Tongue (tissue), 2 donors: ENCODE measurements around the gene TMEM174. TPM values are rescaled to one million over a fixed set of nuclear protein-coding genes. Genes with fewer than 3 reads are reported as not detected.

Source experiments
- DNase-seq: peaks from one replicate; pipeline ENCODE4 v3.0.0-alpha.2; 2015
- total RNA-seq: library from RNA; depleted of rRNA; stranded (reverse); fragments of >200 nt; gene quantifications from one replicate; pipeline ENCODE4 v1.2.3, GENCODE V29; 2014

The TMEM174 gene
- total RNA-seq, 1 donor from 2014 or later = not detected

DNA sequence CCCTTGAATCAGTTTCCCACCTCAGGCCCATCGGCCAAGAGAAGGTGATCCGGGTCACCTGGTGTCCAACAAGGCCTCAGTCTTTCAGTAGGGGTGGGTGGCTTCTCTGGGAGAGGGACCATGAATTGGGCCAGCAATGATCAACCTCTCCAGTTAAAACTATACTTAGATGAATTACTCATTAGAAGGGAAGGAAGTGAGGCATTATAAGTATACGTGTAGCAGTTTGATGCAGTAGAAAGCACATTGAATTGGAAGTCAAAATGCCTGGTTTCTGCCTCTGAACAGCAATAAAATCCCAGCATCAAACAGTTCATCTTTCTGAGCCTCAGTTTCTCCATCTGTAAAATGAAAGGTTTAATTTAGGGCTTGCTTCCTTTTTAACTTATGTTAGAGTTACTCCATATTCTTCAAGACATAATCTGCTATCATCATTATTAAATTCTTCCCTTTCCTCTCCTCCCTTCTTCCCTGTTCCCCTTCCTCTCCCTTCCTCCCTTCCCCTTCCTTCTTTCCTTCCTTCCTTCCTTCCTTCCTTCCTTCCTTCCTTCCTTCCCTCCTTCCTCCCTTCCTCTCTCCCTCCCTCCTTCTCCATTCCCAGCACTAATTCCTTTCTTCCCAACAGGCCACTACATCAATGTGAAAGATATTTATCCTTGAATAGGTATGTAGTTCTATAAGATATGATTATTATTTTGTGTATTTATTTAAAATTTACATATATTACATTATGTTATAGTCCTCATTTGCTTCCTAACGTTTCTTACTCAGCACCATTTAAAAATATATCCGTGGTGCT, 18.6 kb upstream of the TMEM174 start:
- DNase-seq = no peak

GRCh38 chr5:73155271-73156222, 17.4 kb upstream of the TMEM174 start:
- DNase-seq = peak; percentile 24

- DNase-seq = peak; percentile 14
These were observed 15.3 kb upstream of the TMEM174 start for GRCh38 chr5:73157414-73158303.

GRCh38 chr5:73158313-73158712, 14.7 kb upstream of the TMEM174 start:
- DNase-seq = no peak

DNA sequence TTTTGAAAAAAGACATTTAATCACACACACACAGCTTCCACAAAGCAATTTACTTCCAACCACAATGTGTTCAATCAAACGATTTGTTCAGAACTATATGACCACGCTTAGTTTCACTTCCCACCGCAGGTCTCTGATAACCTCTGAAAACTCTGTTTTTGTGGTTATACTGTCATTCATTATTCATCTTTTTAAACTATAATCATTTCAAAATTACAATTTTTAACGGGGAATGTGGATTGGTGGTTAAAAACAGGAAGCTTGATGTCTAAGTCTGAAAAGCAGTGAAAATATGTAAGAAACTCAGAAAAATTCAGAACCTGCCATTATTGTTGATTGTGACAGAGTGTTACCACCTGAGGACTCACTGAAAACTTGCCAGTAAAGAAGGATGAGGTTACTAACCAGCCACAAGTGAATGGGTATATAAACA, 12.7 kb upstream of the TMEM174 start:
- no peak for DNase-seq

- DNase-seq = no peak
These were observed 2.5 kb upstream of the TMEM174 start for GRCh38 chr5:73170522-73170921.

GRCh38 chr5:73171495-73171894, 1.5 kb upstream of the TMEM174 start:
- no peak for DNase-seq

- no peak for DNase-seq
These were observed 1.3 kb downstream of the TMEM174 start for GRCh38 chr5:73174100-73174815.

GRCh38 chr5:73176250-73176649, 3.3 kb downstream of the TMEM174 start:
- DNase-seq = no peak

GRCh38 chr5:73178265-73178664, 5.3 kb downstream of the TMEM174 start:
- DNase-seq = no peak

- peak; percentile 30 for DNase-seq
These were observed 6.7 kb downstream of the TMEM174 start for GRCh38 chr5:73179730-73180129.

DNA sequence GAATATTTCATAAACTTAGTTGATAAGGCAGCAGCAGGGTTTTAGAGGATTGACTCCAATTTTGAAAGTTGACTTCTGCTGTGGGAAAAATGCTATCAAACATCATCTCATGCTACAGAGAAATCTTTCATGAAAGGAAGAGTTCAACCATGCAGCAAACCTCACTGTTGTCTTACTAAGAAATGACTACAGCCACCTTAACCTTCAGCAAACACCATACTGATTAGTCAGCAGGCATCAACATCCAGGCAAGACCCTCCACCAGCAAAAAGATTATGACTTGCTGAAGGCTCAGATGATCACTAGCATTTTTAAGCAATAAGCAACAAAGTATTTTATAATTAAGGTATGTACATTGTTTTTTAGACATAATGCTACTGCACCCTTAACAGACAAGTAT, 7.6 kb downstream of the TMEM174 start:
- no peak for DNase-seq

DNA sequence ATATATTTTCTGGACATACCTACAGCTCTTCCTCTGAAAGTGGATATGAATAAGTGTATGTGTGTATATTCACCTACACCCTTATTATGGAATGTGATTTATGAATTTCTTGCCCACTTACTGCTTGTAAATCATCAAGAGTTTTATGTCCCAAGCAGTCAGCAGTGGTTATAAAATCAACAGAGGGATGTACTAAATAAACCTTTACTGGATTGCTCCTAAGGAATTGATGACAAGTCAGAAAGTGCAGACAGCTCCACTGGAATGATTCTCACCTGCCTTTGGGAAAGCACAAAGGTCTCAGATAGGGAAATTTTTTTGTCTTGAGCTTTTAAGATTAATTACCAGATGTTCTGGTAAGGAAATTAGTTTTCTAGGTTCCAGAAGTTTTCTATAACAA, 9.3 kb downstream of the TMEM174 start:
- no peak for DNase-seq

GRCh38 chr5:73183000-73183399, 10.0 kb downstream of the TMEM174 start:
- no peak for DNase-seq

DNA sequence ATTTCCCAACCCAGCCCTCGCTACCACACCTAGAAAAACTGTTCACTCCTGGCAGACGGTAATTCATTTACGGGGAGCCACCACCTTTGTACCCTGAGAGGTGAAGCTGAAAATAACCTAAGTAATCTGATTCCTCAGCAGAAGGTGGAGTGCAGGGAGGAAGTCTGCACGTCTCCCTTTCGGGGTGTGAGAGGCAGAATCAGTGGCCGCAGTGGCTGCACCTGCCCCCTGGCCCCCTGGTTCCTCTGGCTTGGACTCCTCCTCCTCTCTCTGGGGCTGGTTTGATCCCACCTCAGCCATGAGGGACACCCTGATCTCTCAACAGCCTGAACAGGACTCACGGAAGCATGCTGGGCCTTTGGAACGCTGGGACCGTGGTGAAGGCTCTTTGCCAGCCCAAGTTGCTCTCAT, 10.5 kb downstream of the TMEM174 start:
- no peak for DNase-seq

DNA sequence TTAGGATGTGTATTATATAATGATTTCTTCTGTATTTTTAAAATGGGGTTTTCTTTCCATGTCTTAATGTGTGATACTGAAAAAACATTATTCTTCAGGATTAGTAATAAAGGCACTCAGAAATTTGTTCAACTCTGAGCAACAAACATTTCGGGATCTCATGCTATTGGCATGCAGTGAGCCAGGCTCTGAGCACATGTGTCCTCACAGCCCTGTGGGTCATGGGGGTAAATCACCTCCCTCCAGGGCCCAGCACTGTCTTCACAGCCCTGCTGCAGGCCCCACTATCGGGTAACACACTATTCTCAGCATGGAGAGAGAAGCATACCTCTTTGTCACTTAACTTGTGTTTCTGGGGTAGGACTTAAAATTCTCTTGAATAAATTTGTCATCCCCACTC, 14.0 kb downstream of the TMEM174 start:
- no peak for DNase-seq

DNA sequence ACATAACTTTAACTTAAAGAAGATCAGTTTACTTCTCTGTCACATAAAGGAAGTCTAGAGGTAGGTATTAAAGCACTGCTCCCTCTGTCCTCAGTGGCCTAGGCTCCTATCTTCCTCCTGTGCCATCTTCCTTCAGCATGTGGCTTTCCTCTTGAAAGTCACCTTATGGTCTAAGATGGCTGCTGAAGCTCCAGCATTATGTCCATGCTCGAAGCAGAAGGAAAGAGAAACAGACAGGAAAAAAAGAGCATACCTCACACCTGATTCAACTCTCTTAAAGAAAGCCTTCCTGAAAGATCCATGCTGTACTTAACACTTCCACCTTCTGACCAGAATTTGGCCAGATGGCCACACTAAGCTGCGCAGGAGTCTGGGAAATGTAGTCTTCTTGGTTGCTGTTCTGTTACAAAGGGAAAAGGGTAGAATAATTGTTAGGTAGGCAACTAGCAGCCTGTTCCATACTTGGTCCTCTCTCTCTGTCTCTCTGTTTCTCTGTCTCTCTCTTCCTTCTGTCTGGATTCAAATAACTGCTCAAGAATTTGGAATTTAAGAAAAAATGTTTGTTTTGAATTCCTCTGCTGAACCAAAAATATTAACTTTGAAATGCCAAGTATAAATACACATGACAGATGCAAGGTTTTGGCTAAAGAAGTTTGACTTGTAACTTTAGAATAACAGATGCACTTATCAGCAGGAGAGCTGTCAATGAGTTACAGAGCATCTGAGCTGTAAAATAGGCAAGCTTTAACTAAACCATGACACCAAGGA, 16.0 kb downstream of the TMEM174 start:
- peak; percentile 40 for DNase-seq

GRCh38 chr5:73189871-73190376, 16.9 kb downstream of the TMEM174 start:
- peak; percentile 61 for DNase-seq

DNA sequence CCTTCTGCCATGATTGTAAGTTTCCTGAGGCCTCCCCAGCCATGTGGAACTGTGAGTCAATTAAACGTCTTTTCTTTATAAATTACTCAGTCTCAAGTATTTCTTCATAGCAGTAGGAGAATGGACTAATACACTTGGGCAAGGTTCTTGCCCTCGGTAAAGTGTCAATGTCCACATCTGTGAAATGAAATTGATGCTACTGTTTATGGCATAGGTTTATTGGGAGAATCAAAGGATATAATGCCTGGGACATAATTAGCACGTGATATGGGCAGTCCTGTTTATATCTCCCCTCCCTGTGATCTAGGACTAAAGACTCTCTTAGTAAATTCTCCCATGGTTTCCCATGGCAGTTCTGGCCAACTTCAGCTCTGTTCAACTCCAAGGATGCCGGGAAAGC, 19.4 kb downstream of the TMEM174 start:
- no peak for DNase-seq

GRCh38 chr5:73193592-73193991, 20.6 kb downstream of the TMEM174 start:
- DNase-seq = no peak
